Astrocyte (in vitro differentiated cells and primary cell): ENCODE data around the gene XPO6. TPM values are rescaled to one million over a fixed set of nuclear protein-coding genes. Genes with fewer than 3 reads are reported as not detected.

Experiments
- DNase-seq: peaks from one replicate; pipeline ENCODE4 v3.0.0-alpha.2; 2010; ENCODE audit warnings: low read depth
- FAIRE-seq: peaks from 2 replicates; lab custom pipeline; 2011; peaks lifted over from hg19 to GRCh38; lab: Jason Lieb, UNC
- H2AFZ ChIP-seq: 2 replicates; pipeline ENCODE4 v1.6.0; 2012; ENCODE audit warnings: low read depth, low read length, inconsistent platforms
- H3K27ac ChIP-seq: 2 replicates; pipeline ENCODE4 v1.5.1; 2011; ENCODE audit warnings: low read depth, low read length, inconsistent platforms
- H3K27me3 ChIP-seq: 2 replicates; pipeline ENCODE4 v1.6.0; 2011; ENCODE audit warnings: low read length, inconsistent platforms; ENCODE audit not compliant: insufficient read depth
- H3K36me3 ChIP-seq: 2 replicates; pipeline ENCODE4 v1.5.1; 2011; ENCODE audit warnings: low read length, inconsistent platforms; ENCODE audit not compliant: insufficient read depth
- H3K4me1 ChIP-seq: 2 replicates; pipeline ENCODE4 v1.5.1; 2011; ENCODE audit warnings: low read length, inconsistent platforms; ENCODE audit not compliant: insufficient read depth
- H3K4me2 ChIP-seq: 2 replicates; pipeline ENCODE4 v1.6.0; 2012; ENCODE audit warnings: low read length, inconsistent platforms
- H3K4me3 ChIP-seq: 2 replicates; pipeline ENCODE4 v1.5.1; 2011; ENCODE audit warnings: low read depth, mild to moderate bottlenecking, low read length, inconsistent platforms; ENCODE audit not compliant: insufficient read depth
- H3K79me2 ChIP-seq: 2 replicates; pipeline ENCODE4 v1.6.0; 2012; ENCODE audit warnings: mild to moderate bottlenecking, low read length, inconsistent platforms; ENCODE audit not compliant: insufficient read depth
- H3K9ac ChIP-seq: 2 replicates; pipeline ENCODE4 v1.6.0; 2012; ENCODE audit warnings: mild to moderate bottlenecking, low read length, inconsistent platforms
- H3K9me3 ChIP-seq: 2 replicates; pipeline ENCODE4 v1.5.1; 2012; ENCODE audit warnings: low read depth, mild to moderate bottlenecking, low read length, inconsistent platforms; ENCODE audit not compliant: insufficient read depth
- H4K20me1 ChIP-seq: 2 replicates; pipeline ENCODE4 v1.6.0; 2012; ENCODE audit warnings: low read length, inconsistent platforms; ENCODE audit not compliant: insufficient read depth
- H3K27ac Mint-ChIP-seq: one replicate; pipeline ENCODE4 v1.8.0; 2021; ENCODE audit warnings: mild to moderate bottlenecking, mixed read lengths; ENCODE audit not compliant: unreplicated experiment
- H3K27me3 Mint-ChIP-seq: one replicate; pipeline ENCODE4 v1.8.0; 2021; ENCODE audit warnings: low read depth, mixed read lengths; ENCODE audit not compliant: unreplicated experiment
- H3K36me3 Mint-ChIP-seq: one replicate; pipeline ENCODE4 v1.8.0; 2021; ENCODE audit warnings: low read depth, mixed read lengths; ENCODE audit not compliant: unreplicated experiment
- H3K4me1 Mint-ChIP-seq: one replicate; pipeline ENCODE4 v1.8.0; 2021; ENCODE audit warnings: low read depth, mixed read lengths; ENCODE audit not compliant: unreplicated experiment
- H3K4me3 Mint-ChIP-seq: one replicate; pipeline ENCODE4 v1.8.0; 2021; ENCODE audit warnings: mild to moderate bottlenecking, moderate library complexity, mixed read lengths; ENCODE audit not compliant: unreplicated experiment
- H3K9me3 Mint-ChIP-seq: one replicate; pipeline ENCODE4 v1.8.0; 2021; ENCODE audit warnings: mild to moderate bottlenecking, mixed read lengths; ENCODE audit not compliant: unreplicated experiment
- CTCF ChIP-seq: IDR thresholded peaks from 2 replicates; pipeline ENCODE4 v1.5.1; 2011; ENCODE audit warnings: low read depth, mild to moderate bottlenecking, inconsistent platforms, low read length, moderate library complexity; ENCODE audit not compliant: insufficient read depth
- EZH2 ChIP-seq: IDR thresholded peaks from 2 replicates; pipeline ENCODE4 v1.6.1; 2012; ENCODE audit warnings: mild to moderate bottlenecking, low read length, inconsistent platforms; ENCODE audit not compliant: insufficient read depth
- total RNA-seq: library from RNA; stranded (reverse); gene quantifications from 2 replicates; pipeline ENCODE4 v1.2.1, GENCODE V29; 2021

XPO6 gene
- total RNA-seq, 1 donor from 2014 or later: 135 TPM

- Mint-ChIP-seq H3K27ac (no peak overlapping the region), H3K4me3 (no peak overlapping the region), H3K27me3 (no peaks in the 10 kb centered on the region), H3K4me1 (peaks cover 69% of the 10 kb centered on the region), H3K36me3 (peaks cover 11% of the 10 kb centered on the region), H3K9me3 (no peaks in the 10 kb centered on the region)
- Histone ChIP-seq H3K4me2 (no peak overlapping the region), H3K9me3 (no peaks in the 10 kb centered on the region), H3K36me3 (peaks cover 2% of the 10 kb centered on the region), H3K4me1 (peaks cover 30% of the 10 kb centered on the region), H2AFZ (no peak overlapping the region), H3K9ac (no peak overlapping the region), H3K27ac (no peak overlapping the region), H3K79me2 (peaks cover 94% of the 10 kb centered on the region), H4K20me1 (peaks cover 93% of the 10 kb centered on the region), H3K4me3 (no peak overlapping the region), H3K27me3 (no peaks in the 10 kb centered on the region)
- DNase-seq (no peak), FAIRE-seq (no peak)
- no peak for TF ChIP-seq CTCF
- TF ChIP-seq EZH2: no peak
These were observed 26.1 kb downstream of the XPO6 start for GRCh38 chr16:28185696-28186095.

DNA sequence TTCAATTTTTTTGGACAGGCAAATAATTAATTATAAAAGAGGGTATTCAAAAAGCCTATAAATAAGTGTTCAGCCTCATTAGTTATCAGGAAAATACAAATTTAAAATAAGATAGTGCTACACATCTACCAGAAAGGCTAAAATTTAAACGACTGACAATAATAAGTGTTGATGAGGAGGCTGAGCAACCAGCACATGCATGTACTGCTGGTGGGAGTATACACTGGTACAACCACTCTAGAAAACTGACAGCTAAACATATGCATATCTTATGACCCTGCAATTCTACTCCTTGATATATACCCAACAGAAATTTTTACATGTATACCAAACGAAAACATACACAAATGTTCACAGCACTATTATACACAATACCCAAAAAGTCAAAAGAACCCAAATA lies 27.1 kb downstream of the XPO6 start:
- Histone ChIP-seq H3K9ac (no peak overlapping the region), H4K20me1 (peaks cover 91% of the 10 kb centered on the region), H3K27ac (no peak overlapping the region), H3K27me3 (no peaks in the 10 kb centered on the region), H3K4me1 (peaks cover 35% of the 10 kb centered on the region), H3K36me3 (peaks cover 2% of the 10 kb centered on the region), H3K4me3 (no peak overlapping the region), H3K4me2 (no peak overlapping the region), H3K79me2 (peaks cover 94% of the 10 kb centered on the region), H3K9me3 (no peaks in the 10 kb centered on the region), H2AFZ (no peak overlapping the region)
- Mint-ChIP-seq H3K27me3 (no peaks in the 10 kb centered on the region), H3K27ac (no peak overlapping the region), H3K4me3 (no peak overlapping the region), H3K9me3 (no peaks in the 10 kb centered on the region), H3K36me3 (peaks cover 11% of the 10 kb centered on the region), H3K4me1 (peaks cover 74% of the 10 kb centered on the region)
- FAIRE-seq (no peak), DNase-seq (no peak)
- TF ChIP-seq EZH2 (no peak), CTCF (no peak)

DNA sequence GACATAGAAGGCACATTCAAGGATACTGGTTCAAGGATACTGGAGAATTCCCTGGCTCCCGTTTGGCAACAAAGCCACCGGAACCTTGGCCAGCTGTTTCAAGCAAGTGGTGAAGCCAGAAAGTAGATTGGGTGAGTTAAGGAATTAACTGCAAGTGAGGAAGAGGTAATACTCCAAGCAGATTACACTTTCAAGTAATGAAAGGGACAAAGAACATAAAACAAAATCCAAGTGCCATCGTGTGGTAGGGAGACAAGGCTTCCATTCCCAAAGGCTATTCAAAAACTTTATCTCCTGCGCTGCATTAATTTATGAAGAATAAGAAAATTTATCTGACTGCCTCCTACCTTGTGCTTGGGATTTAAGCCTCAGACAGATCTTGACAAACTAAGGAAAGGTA lies 27.8 kb downstream of the XPO6 start:
- Mint-ChIP-seq H3K27me3 (no peaks in the 10 kb centered on the region), H3K4me3 (no peak overlapping the region), H3K36me3 (peaks cover 7% of the 10 kb centered on the region), H3K9me3 (no peaks in the 10 kb centered on the region), H3K4me1 (peaks cover 72% of the 10 kb centered on the region), H3K27ac (no peak overlapping the region)
- H3K9me3 ChIP-seq: no peaks in the 10 kb centered on the region
- no peak overlapping the region for H3K4me3 ChIP-seq
- peaks cover 37% of the 10 kb centered on the region for H3K4me1 ChIP-seq
- H3K79me2 ChIP-seq: peaks cover 94% of the 10 kb centered on the region
- H3K27me3 ChIP-seq: no peaks in the 10 kb centered on the region
- H2AFZ ChIP-seq: no peak overlapping the region
- H3K9ac ChIP-seq: no peak overlapping the region
- peaks cover 90% of the 10 kb centered on the region for H4K20me1 ChIP-seq
- FAIRE-seq (no peak), DNase-seq (no peak)
- no peak overlapping the region for H3K27ac ChIP-seq
- no peak overlapping the region for H3K4me2 ChIP-seq
- TF ChIP-seq EZH2 (no peak), CTCF (no peak)
- H3K36me3 ChIP-seq: peaks cover 2% of the 10 kb centered on the region
